SK-N-DZ (cell line): ENCODE measurements around the gene MAK.
A peak's percentile ranks its signal among the peaks of the same experiment; 100 is the strongest.
"Not testable (repeated sequence)": the region's sequence is repeated elsewhere in the genome, so short reads cannot be mapped to it uniquely, and the experiment has no call there.

Experiments
- DNase-seq: peaks from one replicate; pipeline ENCODE4 v3.0.0-alpha.2; 2015; ENCODE audit warnings: low spot score

MAK gene

GRCh38 chr6:10792101-10792500, 46.2 kb downstream of the MAK start:
- no peak for DNase-seq

- no peak for DNase-seq
Measured at GRCh38 chr6:10791673-10792072, 46.7 kb downstream of the MAK start.

- no peak for DNase-seq
Measured at GRCh38 chr6:10779076-10779475, 59.3 kb downstream of the MAK start.

GRCh38 chr6:10778230-10778629, 60.1 kb downstream of the MAK start:
- no peak for DNase-seq

GRCh38 chr6:10771371-10771894, 66.9 kb downstream of the MAK start:
- DNase-seq = no peak

- DNase-seq = no peak
Measured at GRCh38 chr6:10769419-10769818, 68.9 kb downstream of the MAK start.

- no peak for DNase-seq
Measured at GRCh38 chr6:10763006-10763405, 75.3 kb downstream of the MAK start.

- DNase-seq = no peak
Measured at GRCh38 chr6:10759884-10760329, 78.4 kb downstream of the MAK start.

- peak; percentile 16 for DNase-seq
Measured at GRCh38 chr6:10759312-10759839, 79.0 kb downstream of the MAK start.

GRCh38 chr6:10756085-10756484, 82.3 kb downstream of the MAK start:
- no peak for DNase-seq

- not testable (repeated sequence) for DNase-seq
Measured at GRCh38 chr6:10751757-10752156, 86.6 kb downstream of the MAK start.

GRCh38 chr6:10750568-10750967, 87.8 kb downstream of the MAK start:
- DNase-seq = not testable (repeated sequence)

GRCh38 chr6:10749734-10750133, 88.6 kb downstream of the MAK start:
- no peak for DNase-seq

GRCh38 chr6:10747251-10747972, 90.9 kb downstream of the MAK start, which contains the start of gene TMEM14B:
TMEM14B (plus strand) TSS chr6:10747805; CDS start chr6:10749246, 1,441 bp downstream.
- DNase-seq = peak; percentile 95

GRCh38 chr6:10746915-10747250, 91.5 kb downstream of the MAK start:
- DNase-seq = no peak

- no peak for DNase-seq
Measured at GRCh38 chr6:10745116-10745515, 93.2 kb downstream of the MAK start.

GRCh38 chr6:10743515-10743914, 94.8 kb downstream of the MAK start:
- DNase-seq = no peak

- no peak for DNase-seq
Measured at GRCh38 chr6:10742251-10742650, 96.1 kb downstream of the MAK start.

- not testable (repeated sequence) for DNase-seq
Measured at GRCh38 chr6:10741643-10742042, 96.7 kb downstream of the MAK start.

- no peak for DNase-seq
Measured at GRCh38 chr6:10740061-10740460, 98.3 kb downstream of the MAK start.

- DNase-seq = no peak
Measured at GRCh38 chr6:10736731-10737130, 101.6 kb downstream of the MAK start.

GRCh38 chr6:10733863-10734262, 104.5 kb downstream of the MAK start:
- no peak for DNase-seq

- no peak for DNase-seq
Measured at GRCh38 chr6:10733151-10733715, 105.1 kb downstream of the MAK start.
